Choroid plexus epithelial cell (primary cell): Measurements from ENCODE around the gene CFP.

Experiments used
- DNase-seq: peaks from one replicate; pipeline ENCODE4 v3.0.0-alpha.2; 2010; ENCODE audit warnings: low read depth
- H3K4me3 ChIP-seq: 2 replicates; pipeline ENCODE4 v1.5.1; 2011; ENCODE audit warnings: low read depth, mild to moderate bottlenecking, control low read depth, low read length, moderate library complexity
- TF ChIP-seq, protein P1 (sequence below): conservative IDR thresholded peaks from 2 replicates; pipeline ENCODE4 v1.5.1; 2011; ENCODE audit warnings: low read depth, mild to moderate bottlenecking, control low read depth, inconsistent platforms, low read length, moderate library complexity

Gene CFP

DNA sequence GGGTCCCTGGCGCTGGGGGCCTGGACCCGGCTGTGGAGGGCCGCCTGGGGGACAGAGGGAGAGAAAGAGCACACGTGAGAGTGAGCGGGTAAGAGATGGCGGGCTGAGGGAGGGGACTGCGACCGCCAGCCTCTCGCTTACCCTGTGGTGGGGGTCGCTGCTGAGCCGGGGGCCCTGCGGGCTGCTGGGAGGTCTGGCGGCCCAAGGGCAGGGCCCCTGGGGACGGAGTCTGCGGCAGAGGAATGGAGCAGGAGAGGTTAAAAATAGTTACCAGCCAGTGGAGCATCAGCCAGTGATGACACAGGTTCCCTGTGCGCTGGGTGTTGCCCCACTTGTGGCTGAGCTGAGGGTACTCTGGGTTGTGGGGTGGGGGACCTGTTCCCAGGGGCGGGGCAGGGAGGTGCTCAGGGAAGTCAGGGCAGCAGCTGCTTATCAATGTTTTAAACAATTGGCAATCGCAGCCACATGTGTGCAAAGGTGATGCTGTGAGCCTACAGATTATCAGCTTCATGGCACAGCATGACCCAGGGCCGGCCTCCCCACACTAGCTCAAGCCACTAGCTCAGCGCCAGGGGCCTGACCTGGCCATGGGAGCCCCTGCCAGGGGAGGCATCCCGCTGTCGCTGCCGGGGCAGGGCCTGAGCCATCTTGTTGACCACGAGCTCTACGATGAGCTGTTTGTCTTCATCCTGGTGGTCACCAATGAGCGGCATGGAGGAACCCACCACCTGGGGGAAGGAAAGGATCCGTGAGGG, 55.0 kb downstream of the CFP start:
- DNase-seq, result no peak
- TF ChIP-seq, protein P1, sequence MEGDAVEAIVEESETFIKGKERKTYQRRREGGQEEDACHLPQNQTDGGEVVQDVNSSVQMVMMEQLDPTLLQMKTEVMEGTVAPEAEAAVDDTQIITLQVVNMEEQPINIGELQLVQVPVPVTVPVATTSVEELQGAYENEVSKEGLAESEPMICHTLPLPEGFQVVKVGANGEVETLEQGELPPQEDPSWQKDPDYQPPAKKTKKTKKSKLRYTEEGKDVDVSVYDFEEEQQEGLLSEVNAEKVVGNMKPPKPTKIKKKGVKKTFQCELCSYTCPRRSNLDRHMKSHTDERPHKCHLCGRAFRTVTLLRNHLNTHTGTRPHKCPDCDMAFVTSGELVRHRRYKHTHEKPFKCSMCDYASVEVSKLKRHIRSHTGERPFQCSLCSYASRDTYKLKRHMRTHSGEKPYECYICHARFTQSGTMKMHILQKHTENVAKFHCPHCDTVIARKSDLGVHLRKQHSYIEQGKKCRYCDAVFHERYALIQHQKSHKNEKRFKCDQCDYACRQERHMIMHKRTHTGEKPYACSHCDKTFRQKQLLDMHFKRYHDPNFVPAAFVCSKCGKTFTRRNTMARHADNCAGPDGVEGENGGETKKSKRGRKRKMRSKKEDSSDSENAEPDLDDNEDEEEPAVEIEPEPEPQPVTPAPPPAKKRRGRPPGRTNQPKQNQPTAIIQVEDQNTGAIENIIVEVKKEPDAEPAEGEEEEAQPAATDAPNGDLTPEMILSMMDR, result no peak
- peak overlapping the region; percentile 28 for H3K4me3 ChIP-seq

DNA sequence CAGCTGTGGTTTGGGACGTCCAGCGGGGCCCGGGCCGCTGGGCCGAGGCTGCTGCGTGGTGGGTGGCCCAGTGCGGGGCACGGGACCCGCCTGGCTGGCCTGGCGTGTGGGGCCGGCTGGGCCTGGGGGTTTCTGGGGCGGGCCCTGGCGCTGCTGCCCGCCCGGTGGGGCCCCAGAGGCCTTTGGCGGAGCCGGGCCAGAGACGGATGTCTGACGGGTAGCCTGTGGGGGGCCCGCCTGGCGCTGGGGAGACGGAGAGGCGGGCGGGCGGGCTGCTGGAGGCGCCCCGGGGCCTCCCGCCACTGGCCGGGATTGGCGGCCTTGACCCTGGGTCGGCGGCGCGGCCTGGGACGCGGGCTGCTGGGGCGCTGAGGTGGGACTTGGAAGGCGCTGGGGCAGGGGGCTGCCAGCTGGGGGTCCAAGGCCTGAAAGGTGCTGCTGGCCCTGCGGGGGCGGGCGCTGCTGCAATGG, 55.6 kb downstream of the CFP start:
- TF ChIP-seq, protein P1, result no peak
- H3K4me3 ChIP-seq, result peak overlapping the region; percentile 28
- no peak for DNase-seq

GRCh38 chrX:47573341-47574075, 56.2 kb downstream of the CFP start:
- TF ChIP-seq, protein P1, result no peak
- DNase-seq, result no peak
- H3K4me3 ChIP-seq, result no peak overlapping the region
